Measurements from ENCODE around the gene PLPP4.
"Not testable (repeated sequence)": the region's sequence is repeated elsewhere in the genome, so short reads cannot be mapped to it uniquely, and the experiment has no call there.

PLPP4 gene

DNA sequence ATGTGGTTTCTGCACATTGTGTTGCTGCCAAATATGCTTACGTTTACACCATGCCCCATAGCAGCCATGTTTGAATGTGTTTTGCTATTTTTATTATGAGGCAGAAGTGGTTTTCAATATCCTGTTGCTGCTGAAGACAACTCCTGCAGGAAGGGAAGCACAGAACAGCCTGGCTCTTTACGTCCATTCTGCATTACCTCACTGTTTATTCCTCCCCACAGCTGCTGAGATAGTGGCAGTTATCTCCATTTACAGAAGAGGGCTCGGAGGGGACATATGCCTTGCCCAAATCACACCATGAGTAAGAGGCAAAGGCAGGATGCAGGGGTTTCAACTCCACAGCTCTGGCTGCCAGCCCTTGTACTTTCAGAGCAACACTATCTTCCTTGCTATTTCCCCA is 35.3 kb downstream of the PLPP4 start:
- DNase-seq = no peak

DNA sequence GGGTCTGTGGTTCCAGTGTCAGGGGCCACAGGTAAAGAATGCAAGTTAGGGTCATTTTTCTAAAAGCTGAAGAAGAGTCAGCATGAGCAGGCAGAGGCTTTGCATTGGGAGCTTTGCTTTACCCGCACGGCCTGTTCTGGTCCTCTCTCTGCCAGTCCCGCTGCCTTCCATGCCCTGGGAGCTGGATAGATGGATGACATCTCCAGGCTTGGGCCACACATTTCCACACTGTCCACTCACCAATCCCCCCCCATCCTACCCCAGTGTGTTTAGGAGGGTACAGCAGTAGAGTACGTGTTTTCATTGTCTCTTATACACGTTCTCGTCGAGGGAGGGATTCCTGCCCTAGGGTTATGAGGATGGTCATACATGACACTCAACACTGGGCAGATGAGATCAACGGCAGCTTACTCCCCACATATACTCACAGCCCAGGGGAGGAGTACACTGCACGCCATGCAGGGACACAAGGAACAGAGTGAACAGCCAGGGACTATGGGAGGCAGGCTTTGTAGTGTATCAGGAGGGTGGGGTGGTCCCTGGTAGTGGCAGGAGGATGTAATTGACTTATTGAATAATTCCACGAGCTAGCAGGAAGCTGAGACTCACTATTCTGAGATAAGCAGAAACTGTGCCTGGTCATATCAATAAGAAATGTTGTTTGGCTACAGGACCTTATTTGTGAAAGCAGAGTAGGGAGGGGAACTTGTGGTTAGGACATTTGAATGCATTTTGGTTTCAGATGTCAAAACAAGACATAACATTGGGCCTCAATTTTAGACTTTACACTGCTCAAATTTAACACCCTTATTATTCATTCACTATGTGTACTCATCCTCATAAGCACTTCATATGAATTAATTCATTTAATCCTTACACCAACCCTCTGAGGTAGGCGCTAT is 36.6 kb downstream of the PLPP4 start:
- DNase-seq = no peak

- DNase-seq = no peak
These were observed 37.3 kb downstream of the PLPP4 start for GRCh38 chr10:120494313-120494710.

- no peak for DNase-seq
These were observed 38.4 kb downstream of the PLPP4 start for GRCh38 chr10:120495226-120496009.

DNA sequence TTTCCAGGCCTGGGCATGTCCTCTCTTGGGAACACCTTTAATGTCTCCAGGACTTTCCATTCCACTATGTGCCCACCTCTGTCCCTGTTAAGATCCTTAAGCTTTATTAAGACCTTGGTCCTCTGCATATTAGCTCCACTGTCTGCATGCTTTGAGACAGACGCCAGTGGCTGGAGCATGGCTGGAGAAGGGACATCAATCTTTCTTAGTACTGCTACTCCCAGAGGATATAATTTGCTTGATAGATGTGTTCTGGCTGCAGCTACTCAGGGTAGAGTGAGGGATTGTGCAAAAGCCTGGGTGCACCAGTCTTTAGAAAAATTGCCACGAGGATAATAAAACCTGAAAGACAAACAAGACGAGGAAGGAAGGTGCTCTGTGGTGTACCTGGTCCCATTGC is 42.9 kb downstream of the PLPP4 start:
- DNase-seq = no peak

DNA sequence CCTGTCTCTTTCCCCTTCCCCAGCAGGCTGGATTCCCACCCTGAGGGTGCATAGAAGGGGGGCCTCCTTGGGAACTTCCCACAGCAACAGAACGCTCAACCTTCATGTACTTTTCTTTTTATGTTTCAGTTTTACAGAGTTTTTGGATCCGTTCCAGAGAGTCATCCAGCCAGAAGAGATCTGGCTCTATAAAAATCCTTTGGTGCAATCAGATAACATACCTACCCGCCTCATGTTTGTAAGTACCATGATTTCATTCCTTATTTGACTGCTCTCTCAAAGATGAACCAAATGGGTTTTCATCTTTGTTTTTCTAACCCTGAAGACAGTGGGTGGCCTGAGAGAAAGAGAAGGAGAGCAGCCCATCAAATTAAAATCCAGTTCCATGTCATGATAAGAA is 46.7 kb downstream of the PLPP4 start:
- no peak for DNase-seq

DNA sequence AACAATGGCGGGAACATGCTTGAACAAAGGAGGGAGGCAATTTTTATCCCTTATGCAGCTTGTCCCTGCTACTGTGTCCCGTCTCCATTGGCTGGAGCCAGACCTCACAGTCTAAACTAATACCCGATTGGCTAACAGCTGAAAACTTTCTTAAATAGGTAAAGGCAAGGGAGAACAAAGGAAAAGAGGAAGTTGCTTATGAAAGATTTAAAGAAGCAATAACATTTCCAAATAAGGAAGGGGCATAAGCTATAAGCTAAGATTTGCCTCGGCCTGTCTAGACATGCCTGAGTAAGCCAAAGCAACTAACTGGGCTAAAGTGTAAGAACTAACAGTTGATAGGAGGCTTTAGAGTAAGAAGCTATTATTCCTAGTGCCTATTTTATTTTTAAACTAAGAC is 47.2 kb downstream of the PLPP4 start:
- DNase-seq = not testable (repeated sequence)

- no peak for DNase-seq
These were observed 48.0 kb downstream of the PLPP4 start for GRCh38 chr10:120505056-120505455.

DNA sequence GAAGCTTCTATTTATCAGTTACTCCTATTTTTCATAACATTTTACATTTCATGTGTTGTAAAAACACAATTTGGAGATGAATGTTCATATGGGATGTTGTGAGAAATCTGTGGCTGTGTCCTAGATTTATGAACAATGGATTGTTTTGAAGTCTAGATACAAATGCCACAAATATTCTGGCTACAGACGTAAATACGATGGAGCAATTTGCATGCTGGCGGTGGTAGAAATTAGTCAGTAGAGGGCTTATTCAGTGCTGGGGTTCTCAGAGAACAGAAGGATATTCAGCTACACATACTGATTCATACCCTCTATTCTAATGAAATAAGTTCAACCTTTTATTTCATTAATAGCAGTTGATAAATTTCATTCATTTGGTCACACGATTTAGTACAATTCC is 48.8 kb downstream of the PLPP4 start:
- no peak for DNase-seq

DNA sequence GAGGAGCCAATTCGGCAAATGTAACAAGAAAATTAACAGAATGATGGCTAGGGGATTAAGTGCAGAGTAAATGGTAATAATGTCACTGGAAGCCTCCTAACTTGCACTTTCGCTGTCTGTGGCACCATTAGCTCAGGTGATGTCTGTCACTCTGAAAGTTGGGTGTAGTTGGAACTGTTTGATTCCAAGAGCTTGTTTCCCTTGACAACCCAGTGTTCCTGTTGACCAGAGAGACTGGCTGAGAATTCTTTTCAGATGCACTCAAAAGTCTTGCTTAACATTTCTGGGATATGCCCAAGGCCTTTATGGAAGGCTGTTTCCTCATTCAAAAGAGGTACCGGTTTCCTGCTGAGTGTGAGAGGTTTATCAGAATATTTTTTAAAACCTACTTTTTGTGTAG is 49.6 kb downstream of the PLPP4 start:
- no peak for DNase-seq

DNA sequence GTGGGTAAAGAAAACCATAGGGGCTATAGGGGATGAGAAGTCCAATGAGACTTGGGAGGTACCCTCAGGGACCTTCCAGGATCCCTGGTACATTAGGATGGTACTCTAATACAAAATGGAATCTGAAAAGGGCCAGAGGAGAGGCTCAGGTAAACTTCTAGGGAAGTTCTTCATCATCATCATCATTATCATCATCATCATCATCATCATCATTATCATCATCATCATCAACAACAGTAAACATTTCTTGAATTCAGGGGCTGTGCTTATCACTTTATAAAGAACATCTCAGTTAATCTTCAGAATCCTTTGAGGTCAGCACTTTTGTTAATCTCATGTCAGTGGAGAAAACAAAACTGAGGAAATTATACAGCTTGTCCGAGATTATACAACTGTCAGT is 50.1 kb downstream of the PLPP4 start:
- DNase-seq = no peak

GRCh38 chr10:120507651-120508050 is 50.6 kb downstream of the PLPP4 start:
- DNase-seq = no peak

GRCh38 chr10:120508393-120508792 is 51.4 kb downstream of the PLPP4 start:
- DNase-seq = no peak

DNA sequence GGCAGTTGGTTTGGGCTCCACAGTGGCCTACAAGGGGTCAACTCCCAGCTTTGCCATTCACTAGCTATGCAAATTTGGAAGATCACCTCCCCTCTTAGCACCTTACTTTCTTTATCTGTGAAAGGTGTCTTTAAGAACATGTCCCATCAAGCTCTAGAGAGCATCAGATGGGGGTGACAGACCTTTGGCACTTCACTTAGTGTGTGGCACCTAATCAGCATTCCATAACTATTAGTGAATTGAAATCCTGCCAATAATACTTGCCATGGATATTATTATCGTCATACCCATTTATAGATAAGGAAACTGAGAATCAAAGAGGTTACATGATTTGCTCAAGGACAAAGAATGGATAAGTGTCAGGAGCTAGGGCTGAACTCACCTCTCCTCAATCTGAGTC is 51.9 kb downstream of the PLPP4 start:
- no peak for DNase-seq

DNA sequence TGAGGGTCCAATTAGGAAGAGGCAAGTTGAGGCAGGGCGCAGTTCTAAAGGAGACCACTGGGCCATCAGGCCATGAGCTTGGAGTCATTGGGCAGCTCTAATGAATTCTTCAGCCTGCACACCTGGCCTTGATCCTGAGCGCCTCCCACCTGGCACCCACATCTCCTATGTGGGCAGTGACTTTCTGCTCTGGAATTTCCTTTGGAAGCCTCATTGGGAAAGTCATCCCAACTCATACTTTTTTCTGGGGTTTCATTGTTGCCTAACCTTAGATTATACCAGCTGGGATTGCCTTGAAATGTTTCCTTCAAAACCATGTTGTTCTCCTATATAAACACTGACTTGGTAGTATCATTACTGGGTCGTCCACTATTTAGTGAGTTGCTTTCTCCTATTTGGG is 54.1 kb downstream of the PLPP4 start:
- DNase-seq = no peak

DNA sequence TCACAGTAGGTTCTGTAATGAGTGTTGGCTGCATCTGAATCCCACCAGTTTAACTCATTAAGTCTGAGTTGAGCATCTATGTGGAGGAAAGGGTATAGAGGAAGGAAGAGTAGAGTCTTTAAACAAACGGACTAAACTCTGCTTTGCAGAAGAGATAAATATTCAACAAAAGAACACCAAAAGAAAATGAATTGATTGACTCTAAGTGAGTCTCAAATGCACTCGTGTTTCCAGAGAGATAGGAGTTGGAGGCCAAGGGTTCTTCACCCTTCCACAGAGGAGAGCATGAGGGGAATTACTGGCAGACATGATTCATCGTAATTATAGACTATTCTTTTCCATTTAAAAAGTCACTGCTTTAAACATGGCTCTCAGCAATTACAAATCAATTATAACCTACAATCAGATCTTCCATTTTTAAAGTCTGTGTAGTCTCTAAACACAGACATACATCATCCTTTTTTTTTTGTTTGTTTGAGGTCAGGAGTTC is 56.3 kb downstream of the PLPP4 start:
- no peak for DNase-seq

GRCh38 chr10:120514035-120514620 is 57.1 kb downstream of the PLPP4 start:
- no peak for DNase-seq

GRCh38 chr10:120514959-120515358 is 57.9 kb downstream of the PLPP4 start:
- no peak for DNase-seq

GRCh38 chr10:120515741-120516140 is 58.7 kb downstream of the PLPP4 start:
- no peak for DNase-seq

GRCh38 chr10:120516426-120516825 is 59.4 kb downstream of the PLPP4 start:
- DNase-seq = no peak

DNA sequence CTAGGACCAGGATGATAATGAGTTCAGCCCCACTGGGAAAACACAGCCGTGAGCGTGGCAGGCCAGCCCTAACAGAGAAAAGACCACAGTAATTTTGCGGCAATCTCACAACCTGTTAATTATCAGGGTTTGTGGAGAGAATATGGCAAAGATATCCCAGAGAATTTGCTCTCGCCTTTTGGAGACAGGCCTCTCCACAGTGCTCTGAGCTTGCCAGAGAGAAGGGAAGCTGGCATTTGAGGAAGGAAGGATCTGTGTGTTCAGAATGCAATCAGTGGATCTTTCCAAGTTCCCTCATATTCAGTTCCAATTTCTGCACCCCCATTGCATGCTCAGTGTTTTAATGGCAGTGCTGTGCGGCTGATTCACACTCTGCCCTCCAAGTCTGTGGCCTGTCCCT is 60.2 kb downstream of the PLPP4 start:
- DNase-seq = no peak

DNA sequence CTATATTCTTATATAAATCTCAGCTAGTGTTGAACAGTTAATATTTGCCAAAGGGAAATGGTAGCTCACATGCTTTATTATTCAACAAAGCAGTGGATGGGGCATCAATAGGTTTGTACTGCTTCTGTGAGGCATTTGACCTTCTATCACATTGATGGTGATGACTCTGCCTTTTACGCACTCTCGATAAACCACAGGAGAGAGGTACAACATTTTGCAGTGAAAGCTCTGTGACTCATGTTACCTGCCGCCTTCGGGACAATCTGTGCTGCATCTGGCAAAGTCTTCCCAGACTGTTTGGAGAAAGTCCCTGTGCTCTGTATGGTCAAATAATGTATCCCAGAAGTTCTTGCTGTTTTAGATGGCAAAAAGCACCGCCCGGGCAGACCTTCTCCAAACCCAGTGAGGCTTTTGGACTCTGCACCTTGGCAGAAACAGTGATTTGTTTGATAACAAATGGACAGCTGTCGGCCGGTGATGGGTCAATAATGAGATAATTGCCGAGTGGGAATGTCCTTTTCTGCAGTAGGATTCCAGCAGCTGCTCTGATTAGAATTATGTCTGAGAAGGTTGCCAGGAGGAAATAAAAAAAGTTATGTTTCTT is 61.0 kb downstream of the PLPP4 start:
- DNase-seq = no peak

DNA sequence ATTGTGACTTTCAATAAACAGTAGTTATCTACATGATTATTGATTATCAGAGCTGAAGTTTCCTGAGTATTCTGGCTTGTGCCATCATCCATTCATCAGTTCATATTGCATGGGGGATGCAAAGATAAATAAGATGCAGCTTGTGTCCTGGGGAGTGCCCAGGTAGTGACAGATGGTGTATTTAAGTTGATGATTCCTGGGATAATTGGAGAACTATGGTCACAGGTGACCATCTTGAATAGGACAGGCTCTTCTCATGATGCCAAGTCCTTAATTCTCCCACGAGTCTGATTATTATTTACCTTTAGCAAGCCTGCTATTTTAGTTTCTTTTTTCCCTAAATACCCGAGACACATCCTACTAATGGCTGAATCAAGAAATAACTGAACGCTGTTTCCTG is 64.9 kb downstream of the PLPP4 start:
- no peak for DNase-seq
